Activated B cell treated with CpG ODN at 0.5 μM for 24 hours (primary cell): ENCODE results near the gene EGF. TPM values are rescaled to one million over a fixed set of nuclear protein-coding genes. Genes with fewer than 3 reads are reported as not detected.

Experiments
- ATAC-seq: fragments of 200-7000 bp; cut with Tn5 transposase; one replicate; pipeline ENCODE4 v1.10.0; 2021; ENCODE audit warnings: low read depth, mild to moderate bottlenecking, moderate library complexity
- CTCF ChIA-PET: fragments of 350-600 bp; sonication (Branson Sonifier 250); formaldehyde crosslinking; loops from one replicate; lab custom pipeline; 2021; ENCODE audit warnings: antibody characterized with exemption; lab: Charles Lee
- POLR2A ChIA-PET: fragments of 350-600 bp; sonication (Branson Sonifier 250); formaldehyde crosslinking; loops from one replicate; lab custom pipeline; 2021; ENCODE audit warnings: antibody characterized with exemption; lab: Charles Lee
- DNase-seq: peaks from one replicate; pipeline ENCODE4 v3.0.0; 2022
- H3K27ac Mint-ChIP-seq: one replicate; pipeline ENCODE4 v1.8.0; 2020; ENCODE audit warnings: mixed read lengths
- H3K27me3 Mint-ChIP-seq: one replicate; pipeline ENCODE4 v1.8.0; 2021; ENCODE audit warnings: mixed read lengths
- H3K36me3 Mint-ChIP-seq: one replicate; pipeline ENCODE4 v1.8.0; 2021; ENCODE audit warnings: low read depth, mixed read lengths
- H3K4me1 Mint-ChIP-seq: one replicate; pipeline ENCODE4 v1.8.0; 2021; ENCODE audit warnings: mixed read lengths
- H3K4me3 Mint-ChIP-seq: one replicate; pipeline ENCODE4 v1.8.0; 2020; ENCODE audit warnings: mild to moderate bottlenecking, mixed read lengths
- H3K9me3 Mint-ChIP-seq: one replicate; pipeline ENCODE4 v1.8.0; 2020; ENCODE audit warnings: mixed read lengths
- intact Hi-C: fragments of 100-400 bp; cut with micrococcal nuclease; formaldehyde crosslinking; loops from one replicate; pipeline ENCODE4 v1.15.1; 2024
- total RNA-seq: library from RNA; stranded (reverse); gene quantifications from 2 replicates; pipeline ENCODE4 v1.2.3, GENCODE V29; 2022
- TF ChIP-seq, protein P1 (sequence below): fragments of 200-600 bp; IDR thresholded peaks from one replicate; pipeline ENCODE4 v1.8.0; 2022; ENCODE audit warnings: antibody characterized with exemption, mild to moderate bottlenecking

EGF gene
- total RNA-seq, 1 donor from 2014 or later: not detected

DNA sequence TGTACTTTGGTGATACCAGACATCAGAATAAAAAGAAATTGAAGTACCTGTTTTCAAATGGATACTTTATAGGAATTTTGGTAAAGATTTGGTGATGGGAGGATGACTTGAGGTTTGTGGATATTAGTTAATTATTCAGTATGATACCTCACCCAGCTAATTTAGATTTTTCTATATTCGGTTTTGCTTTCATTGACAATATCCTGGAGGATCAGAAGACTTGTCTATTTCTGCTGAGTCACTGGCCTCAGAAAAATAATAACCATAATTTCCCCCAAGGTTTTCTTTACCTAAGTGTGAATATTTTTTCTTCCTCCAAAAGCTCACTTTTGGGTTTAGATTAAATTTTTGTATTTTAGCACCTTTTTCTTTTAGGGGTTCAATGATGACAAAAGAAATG is 100.2 kb downstream of the EGF start:
- Mint-ChIP-seq H3K27me3 (peaks cover 13% of the 10 kb centered on the region), H3K36me3 (no peaks in the 10 kb centered on the region), H3K27ac (no peak overlapping the region), H3K9me3 (peaks cover 2% of the 10 kb centered on the region), H3K4me3 (no peak overlapping the region), H3K4me1 (no peaks in the 10 kb centered on the region)
- TF ChIP-seq, protein P1, sequence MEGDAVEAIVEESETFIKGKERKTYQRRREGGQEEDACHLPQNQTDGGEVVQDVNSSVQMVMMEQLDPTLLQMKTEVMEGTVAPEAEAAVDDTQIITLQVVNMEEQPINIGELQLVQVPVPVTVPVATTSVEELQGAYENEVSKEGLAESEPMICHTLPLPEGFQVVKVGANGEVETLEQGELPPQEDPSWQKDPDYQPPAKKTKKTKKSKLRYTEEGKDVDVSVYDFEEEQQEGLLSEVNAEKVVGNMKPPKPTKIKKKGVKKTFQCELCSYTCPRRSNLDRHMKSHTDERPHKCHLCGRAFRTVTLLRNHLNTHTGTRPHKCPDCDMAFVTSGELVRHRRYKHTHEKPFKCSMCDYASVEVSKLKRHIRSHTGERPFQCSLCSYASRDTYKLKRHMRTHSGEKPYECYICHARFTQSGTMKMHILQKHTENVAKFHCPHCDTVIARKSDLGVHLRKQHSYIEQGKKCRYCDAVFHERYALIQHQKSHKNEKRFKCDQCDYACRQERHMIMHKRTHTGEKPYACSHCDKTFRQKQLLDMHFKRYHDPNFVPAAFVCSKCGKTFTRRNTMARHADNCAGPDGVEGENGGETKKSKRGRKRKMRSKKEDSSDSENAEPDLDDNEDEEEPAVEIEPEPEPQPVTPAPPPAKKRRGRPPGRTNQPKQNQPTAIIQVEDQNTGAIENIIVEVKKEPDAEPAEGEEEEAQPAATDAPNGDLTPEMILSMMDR: no peak
- POLR2A ChIA-PET: no interaction called here
- DNase-seq (no peak), ATAC-seq (no peak)
- intact Hi-C loops: no loop called here
- CTCF ChIA-PET: interaction anchor here (0.9 kb wide), 1 partner anchor 501 kb away, joined by 3 read pairs; no protein-coding TSS in a partner anchor

- Mint-ChIP-seq H3K9me3 (peaks cover 2% of the 10 kb centered on the region), H3K27ac (no peak overlapping the region), H3K4me1 (no peaks in the 10 kb centered on the region), H3K27me3 (peaks cover 13% of the 10 kb centered on the region), H3K36me3 (no peaks in the 10 kb centered on the region), H3K4me3 (no peak overlapping the region)
- intact Hi-C loops: no loop called here
- CTCF ChIA-PET: no interaction called here
- TF ChIP-seq, protein P1: no peak
- POLR2A ChIA-PET: no interaction called here
- no peak for DNase-seq
- ATAC-seq: no peak
Observed at GRCh38 chr4:110014233-110014632, 101.5 kb downstream of the EGF start.

DNA sequence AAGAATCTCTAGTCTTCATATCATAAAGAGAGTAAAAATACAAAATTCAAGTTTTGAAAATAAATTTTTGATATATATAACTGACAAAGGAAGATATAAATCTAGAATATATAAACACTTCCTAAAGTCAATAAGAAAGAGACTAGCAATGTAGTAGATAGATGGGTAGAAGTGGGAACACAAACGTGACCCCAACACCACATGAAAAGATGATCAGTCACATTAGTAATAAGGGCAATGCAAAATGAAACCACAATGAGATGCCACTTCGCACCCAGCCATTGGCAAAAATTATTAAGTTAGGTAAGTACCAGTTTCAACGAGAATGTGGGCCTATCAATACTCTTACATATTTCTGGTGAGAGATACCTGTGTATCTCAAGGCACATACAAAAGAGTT is 106.5 kb downstream of the EGF start:
- TF ChIP-seq, protein P1: no peak
- POLR2A ChIA-PET: no interaction called here

GRCh38 chr4:110020139-110020538 is 107.5 kb downstream of the EGF start:
- no peak overlapping the region for H3K4me3 Mint-ChIP-seq
- DNase-seq (no peak), ATAC-seq (no peak)
- peaks cover 2% of the 10 kb centered on the region for H3K9me3 Mint-ChIP-seq
- intact Hi-C loops: no loop called here
- ChIA-PET CTCF (interaction anchor here (0.6 kb wide), 1 partner anchor 488 kb away, joined by 3 read pairs; no protein-coding TSS in a partner anchor), POLR2A (no interaction called here)
- H3K27ac Mint-ChIP-seq: no peak overlapping the region
- peaks cover 2% of the 10 kb centered on the region for H3K27me3 Mint-ChIP-seq
- no peaks in the 10 kb centered on the region for H3K4me1 Mint-ChIP-seq
- TF ChIP-seq, protein P1: no peak
- no peaks in the 10 kb centered on the region for H3K36me3 Mint-ChIP-seq

More for the DNA sequence above, 106.5 kb downstream of the EGF start:
- intact Hi-C loops: no loop called here
- ATAC-seq (no peak), DNase-seq (no peak)
- CTCF ChIA-PET: no interaction called here
- no peaks in the 10 kb centered on the region for H3K4me1 Mint-ChIP-seq
- no peak overlapping the region for H3K4me3 Mint-ChIP-seq
- H3K27me3 Mint-ChIP-seq: peaks cover 5% of the 10 kb centered on the region
- H3K36me3 Mint-ChIP-seq: no peaks in the 10 kb centered on the region
- peaks cover 2% of the 10 kb centered on the region for H3K9me3 Mint-ChIP-seq
- no peak overlapping the region for H3K27ac Mint-ChIP-seq

DNA sequence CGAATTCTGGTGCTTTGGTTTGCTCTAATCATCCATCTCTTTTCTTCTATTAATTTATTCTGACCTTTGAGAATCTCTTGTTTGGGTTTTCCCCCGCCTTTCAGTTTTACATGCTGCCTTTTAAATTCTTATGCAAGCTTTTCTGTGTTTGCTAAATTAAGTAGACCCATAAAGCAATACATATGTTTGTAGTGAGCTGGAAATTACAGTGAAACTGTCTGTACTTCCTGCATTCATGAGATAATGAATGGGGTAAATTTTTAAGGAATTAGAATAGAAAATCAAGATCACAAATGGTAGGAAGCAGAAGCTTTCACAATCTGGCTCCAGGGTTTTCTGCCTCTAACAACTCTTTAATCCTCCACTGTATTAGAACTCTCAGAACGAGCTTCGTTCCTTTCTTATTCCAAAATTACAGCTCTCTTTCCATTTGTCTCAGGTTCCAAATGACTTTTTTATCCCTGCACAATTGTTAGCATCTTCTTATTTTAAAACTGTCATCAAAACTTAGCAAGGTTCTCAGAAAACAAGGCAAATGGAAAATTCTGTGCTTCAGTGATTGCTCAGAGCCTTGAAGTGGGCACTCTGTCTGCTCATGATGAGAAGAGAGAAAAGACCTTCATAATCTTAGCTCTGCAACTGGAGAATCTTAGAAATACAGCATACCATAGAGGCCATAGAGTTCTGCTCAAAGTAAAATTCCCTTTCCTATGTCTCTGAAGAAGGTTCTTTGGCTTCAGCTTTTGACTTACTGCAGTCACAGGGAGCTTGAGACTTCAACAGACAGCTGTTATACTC is 108.2 kb downstream of the EGF start:
- TF ChIP-seq, protein P1: no peak
- H3K9me3 Mint-ChIP-seq: peaks cover 2% of the 10 kb centered on the region
- H3K4me1 Mint-ChIP-seq: no peaks in the 10 kb centered on the region
- intact Hi-C loops: no loop called here
- no peaks in the 10 kb centered on the region for H3K36me3 Mint-ChIP-seq
- POLR2A ChIA-PET: no interaction called here
- no peak overlapping the region for H3K27ac Mint-ChIP-seq
- no peak overlapping the region for H3K4me3 Mint-ChIP-seq
- no peak for ATAC-seq
- peaks cover 2% of the 10 kb centered on the region for H3K27me3 Mint-ChIP-seq
- no peak for DNase-seq
- CTCF ChIA-PET: no interaction called here
